GM19238 (cell line): ENCODE measurements around the gene KCNT2.

Experiments
- DNase-seq: peaks from one replicate; pipeline ENCODE4 v3.0.0; 2011; ENCODE audit warnings: low spot score; ENCODE audit not compliant: insufficient read length

KCNT2 gene

DNA sequence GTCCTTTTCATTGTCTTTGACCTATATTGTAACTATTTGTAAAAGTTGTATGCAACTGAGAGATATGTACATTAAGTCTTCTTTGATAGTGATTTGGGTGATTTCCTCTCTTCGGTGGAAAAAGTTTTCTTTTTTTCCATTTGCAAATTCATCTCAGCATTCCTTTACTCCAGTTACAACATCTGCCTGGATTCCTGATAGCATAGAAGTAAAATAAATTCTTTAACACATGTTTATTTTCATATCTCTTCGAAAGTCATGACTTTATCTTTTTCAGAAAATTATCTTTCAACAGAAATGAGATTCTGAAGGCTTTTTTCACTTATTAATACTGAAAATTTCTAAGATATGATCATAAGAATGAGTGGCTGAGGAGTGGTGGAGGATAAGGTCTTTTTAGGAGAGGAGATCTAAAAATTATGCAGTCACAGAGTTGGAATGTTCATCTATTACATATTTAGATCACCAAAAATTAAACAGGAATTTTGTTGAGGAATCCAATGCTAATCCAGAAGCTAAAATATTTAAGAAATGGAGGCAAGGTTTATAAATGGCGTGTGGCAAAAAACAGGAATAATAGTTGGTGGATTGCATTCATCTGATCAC is 400.5 kb downstream of the KCNT2 start:
- DNase-seq: no peak

DNA sequence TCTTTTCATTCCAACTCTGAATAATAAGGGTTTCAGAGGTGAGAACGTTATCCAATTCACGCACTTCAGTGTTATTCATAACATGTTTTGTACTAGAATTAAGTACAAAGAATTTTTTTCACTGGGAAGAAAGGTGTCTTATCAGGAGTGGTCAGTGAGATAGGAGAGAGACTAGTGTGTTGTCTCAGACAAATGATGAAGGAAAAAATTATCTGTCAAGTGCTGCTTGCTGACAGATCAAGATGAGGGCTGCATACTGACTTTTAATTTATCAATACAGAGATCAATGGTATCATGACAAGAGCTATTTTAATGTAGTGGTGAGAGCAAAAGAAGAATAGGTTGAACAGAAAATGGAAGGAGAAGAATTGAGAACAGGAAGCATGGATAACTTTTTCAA is 402.4 kb downstream of the KCNT2 start:
- DNase-seq: no peak

DNA sequence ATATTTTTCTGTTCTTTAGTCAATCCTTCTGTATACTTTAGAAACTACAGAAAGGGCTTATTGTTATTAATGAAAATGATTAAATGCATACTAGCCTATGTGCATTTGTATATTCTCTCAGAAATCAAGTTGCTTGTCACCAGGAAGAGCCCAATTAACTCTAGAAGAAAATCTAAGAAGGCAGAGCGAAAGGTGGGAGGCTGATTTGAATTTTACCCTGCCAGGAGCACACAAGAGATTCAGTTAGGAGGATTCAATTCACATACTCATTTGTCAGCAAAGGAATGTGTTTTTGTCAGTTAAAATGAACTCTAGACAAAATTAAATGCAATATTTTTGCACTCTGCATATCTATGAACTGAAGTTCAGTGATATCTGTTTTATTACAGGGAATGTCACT is 411.8 kb downstream of the KCNT2 start:
- no peak for DNase-seq

DNA sequence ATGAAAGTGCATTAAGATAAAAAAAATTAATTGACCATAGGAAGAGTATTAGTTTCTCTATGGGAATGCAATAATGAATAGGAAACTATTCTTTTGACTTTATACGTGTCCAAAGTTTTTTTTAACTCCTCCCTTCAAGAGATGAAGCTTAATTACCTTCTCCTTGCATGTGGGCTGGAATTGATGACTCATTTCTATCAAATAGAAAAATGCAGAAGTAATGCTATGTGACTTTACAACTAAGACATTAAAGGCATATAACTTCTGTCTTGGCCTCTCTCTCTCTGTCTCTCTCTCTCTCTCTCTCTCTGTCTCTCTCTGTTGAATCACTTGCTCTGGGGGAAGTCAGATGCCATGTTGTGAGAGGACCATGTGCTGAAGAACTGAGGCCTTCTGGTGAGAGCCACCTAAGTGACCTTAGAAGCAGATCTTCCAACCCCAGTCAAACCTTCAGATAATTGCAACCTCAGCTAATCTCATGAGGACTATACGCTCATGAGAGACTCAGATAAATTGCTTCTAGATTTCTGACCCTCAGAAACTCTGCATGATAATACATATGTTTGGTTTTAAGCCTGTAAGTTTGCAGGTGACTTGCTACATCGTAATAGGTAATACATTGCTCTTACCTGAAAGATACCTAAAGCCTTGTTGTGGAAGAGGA is 414.2 kb downstream of the KCNT2 start:
- no peak for DNase-seq

DNA sequence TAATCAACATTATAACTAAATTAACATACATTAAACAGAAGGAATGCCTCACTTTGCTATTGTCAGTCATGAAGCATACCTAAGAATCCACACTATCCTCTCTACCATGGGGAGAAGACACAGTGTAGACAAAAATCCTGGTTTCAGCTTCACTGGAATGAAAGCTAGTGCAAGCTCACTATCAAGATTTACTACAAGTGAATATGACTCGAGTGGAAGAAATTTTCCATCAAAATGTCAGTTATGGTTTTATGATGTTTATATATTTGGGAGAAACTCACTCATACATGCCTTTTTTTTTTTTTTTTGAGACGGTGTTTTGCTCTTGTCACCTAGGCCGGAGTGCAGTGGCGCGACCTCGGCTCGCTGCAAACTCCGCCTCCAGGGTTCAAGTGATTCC is 424.3 kb downstream of the KCNT2 start:
- DNase-seq: no peak

DNA sequence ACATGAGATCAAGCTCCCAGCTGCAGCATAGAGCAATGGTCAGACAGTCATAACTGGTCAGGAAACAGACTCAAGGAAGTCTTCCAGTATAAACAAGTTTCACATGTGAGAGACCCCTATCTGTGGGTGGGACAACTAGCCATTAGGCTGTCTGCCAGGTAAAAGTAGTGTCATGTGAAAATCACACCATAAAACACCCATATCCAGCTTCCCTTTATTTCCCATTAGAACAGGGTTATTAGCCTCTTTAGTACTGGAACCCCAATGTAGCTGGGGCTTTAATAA is 426.7 kb downstream of the KCNT2 start:
- DNase-seq: no peak

DNA sequence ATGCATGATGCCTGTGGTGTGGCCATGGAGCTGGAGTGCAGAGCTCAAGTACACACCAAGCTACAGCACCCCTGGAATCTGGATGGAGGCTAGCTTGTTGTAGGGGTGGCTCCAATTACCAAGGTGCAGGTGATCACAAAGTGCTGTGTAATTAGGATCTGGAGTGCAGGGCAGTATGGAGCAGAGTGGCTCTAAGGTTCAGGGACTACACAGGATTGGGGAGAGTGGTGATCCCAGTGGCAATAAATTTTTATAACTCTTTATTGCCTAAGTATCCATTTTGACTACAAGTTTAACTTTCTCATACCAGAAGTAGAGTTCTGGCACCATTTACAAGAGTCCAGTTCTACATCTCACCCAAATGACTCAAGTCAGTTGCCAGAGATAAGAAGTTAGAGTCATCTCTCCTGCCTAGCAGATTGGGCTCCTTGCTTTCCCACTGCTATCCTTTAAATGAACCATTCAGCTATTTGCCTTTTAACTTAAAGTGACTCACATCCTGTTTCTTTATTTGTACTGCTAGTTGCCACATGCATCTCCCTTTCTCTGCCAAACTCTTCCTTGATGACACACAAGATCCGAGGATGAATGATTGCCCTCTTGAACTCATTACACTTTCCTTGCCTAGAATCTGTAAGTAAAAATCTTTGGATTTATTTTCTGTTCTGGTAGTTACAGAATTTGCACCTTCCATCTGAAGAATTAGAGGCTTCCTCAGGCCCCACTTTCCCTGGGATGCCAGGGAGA is 427.2 kb downstream of the KCNT2 start:
- no peak for DNase-seq

DNA sequence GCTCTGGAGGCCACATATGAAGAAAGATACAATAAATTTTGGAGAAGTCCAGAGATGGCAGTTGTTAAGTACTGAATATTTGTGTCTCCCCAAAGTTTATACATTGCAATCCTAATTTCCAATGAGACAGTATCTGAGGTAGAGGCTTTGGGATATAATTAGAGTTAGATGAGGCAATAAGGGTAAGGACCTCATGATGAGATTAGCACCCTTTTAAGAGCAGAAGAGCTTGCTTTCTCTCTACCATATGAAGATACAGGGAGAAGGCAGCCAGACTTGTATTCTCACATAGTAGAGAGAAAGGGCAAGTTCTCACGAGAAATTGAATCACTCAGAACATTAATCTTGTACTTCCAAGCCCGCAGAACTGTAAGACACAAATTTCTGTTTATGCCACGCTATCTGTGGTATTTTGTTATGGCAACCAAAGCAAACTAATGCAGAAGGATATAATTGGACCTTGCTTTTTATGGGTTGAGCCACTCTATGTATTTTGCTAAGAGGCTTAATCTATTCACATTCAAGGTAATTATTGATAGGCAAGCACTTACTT is 430.1 kb downstream of the KCNT2 start:
- no peak for DNase-seq
